Measurements from ENCODE around the gene KCNK4. TPM values are rescaled to one million over a fixed set of nuclear protein-coding genes. Genes with fewer than 3 reads are reported as not detected.

KCNK4 gene
- polyA plus RNA-seq, 1 donor from 2014 or later = 1.0 TPM

- TF ChIP-seq MXI1 (conservative IDR thresholded peaks at IDR 0.05; ENCODE audit: poor library complexity, severe bottlenecking) = no peak
- no peak for TF ChIP-seq EZH2 (IDR thresholded peaks at IDR 0.05; ENCODE audit: borderline replicate concordance, insufficient read depth, low read length, poor library complexity, severe bottlenecking)
Measured at GRCh38 chr11:64337538-64338249, 46.6 kb downstream of the KCNK4 start (continued).

GRCh38 chr11:64338716-64339115, 47.6 kb downstream of the KCNK4 start:
- no peak overlapping the region for H3K27ac ChIP-seq (ENCODE audit: low read length)
- H3F3A ChIP-seq (ENCODE audit: insufficient read depth, low read length, poor library complexity, severe bottlenecking) = no peaks in the 10 kb centered on the region
- no peaks in the 10 kb centered on the region for H3K9me2 ChIP-seq (ENCODE audit: insufficient read depth, low read length)
- H2AFZ ChIP-seq (ENCODE audit: low read depth, low read length) = no peak overlapping the region
- no peak overlapping the region for H3K4me2 ChIP-seq (ENCODE audit: low read length)
- H4K20me1 ChIP-seq (ENCODE audit: insufficient read depth) = no peaks in the 10 kb centered on the region
- TF ChIP-seq REST (IDR thresholded peaks at IDR 0.05; ENCODE audit: borderline replicate concordance) (no peak), SMC3 (conservative IDR thresholded peaks at IDR 0.05; ENCODE audit: poor library complexity) (no peak), CTCF (IDR thresholded peaks at IDR 0.05; ENCODE audit: poor library complexity, severe bottlenecking) (no peak), RAD21 (conservative IDR thresholded peaks at IDR 0.05) (no peak), TAF1 (IDR thresholded peaks at IDR 0.05; ENCODE audit: low read depth) (no peak), MXI1 (conservative IDR thresholded peaks at IDR 0.05; ENCODE audit: poor library complexity, severe bottlenecking) (no peak), POLR2AphosphoS5 (IDR thresholded peaks at IDR 0.05) (no peak), EP300 (conservative IDR thresholded peaks at IDR 0.05; ENCODE audit: poor library complexity, severe bottlenecking) (no peak), EZH2 (IDR thresholded peaks at IDR 0.05; ENCODE audit: borderline replicate concordance, insufficient read depth, low read length, poor library complexity, severe bottlenecking) (no peak)
- H3K36me3 ChIP-seq (ENCODE audit: insufficient read depth, low read length) = no peaks in the 10 kb centered on the region
- no peak overlapping the region for H3K4me3 ChIP-seq (ENCODE audit: low read length)
- no peak overlapping the region for H3K9ac ChIP-seq (ENCODE audit: low read length)
- no peaks in the 10 kb centered on the region for H3K9me3 ChIP-seq (ENCODE audit: low read length)
- no peaks in the 10 kb centered on the region for H3K79me2 ChIP-seq (replicated peaks; ENCODE audit: insufficient read depth, low read length)
- no peaks in the 10 kb centered on the region for H3K27me3 ChIP-seq (ENCODE audit: insufficient read depth, low read depth, low read length)

- no peaks in the 10 kb centered on the region for H4K20me1 ChIP-seq (ENCODE audit: insufficient read depth)
- no peaks in the 10 kb centered on the region for H3K9me3 ChIP-seq (ENCODE audit: low read length)
- no peaks in the 10 kb centered on the region for H3K9me2 ChIP-seq (ENCODE audit: insufficient read depth, low read length)
- no peak overlapping the region for H2AFZ ChIP-seq (ENCODE audit: low read depth, low read length)
- no peak overlapping the region for H3K4me2 ChIP-seq (ENCODE audit: low read length)
- no peaks in the 10 kb centered on the region for H3F3A ChIP-seq (ENCODE audit: insufficient read depth, low read length, poor library complexity, severe bottlenecking)
- no peak overlapping the region for H3K4me3 ChIP-seq (ENCODE audit: low read length)
- H3K27ac ChIP-seq (ENCODE audit: low read length) = no peak overlapping the region
- TF ChIP-seq RAD21 (conservative IDR thresholded peaks at IDR 0.05) = no peak
- no peak for TF ChIP-seq POLR2AphosphoS5 (IDR thresholded peaks at IDR 0.05)
- no peak for TF ChIP-seq CTCF (IDR thresholded peaks at IDR 0.05; ENCODE audit: poor library complexity, severe bottlenecking)
- no peak for TF ChIP-seq EZH2 (IDR thresholded peaks at IDR 0.05; ENCODE audit: borderline replicate concordance, insufficient read depth, low read length, poor library complexity, severe bottlenecking)
- no peak for TF ChIP-seq EP300 (conservative IDR thresholded peaks at IDR 0.05; ENCODE audit: poor library complexity, severe bottlenecking)
- TF ChIP-seq MXI1 (conservative IDR thresholded peaks at IDR 0.05; ENCODE audit: poor library complexity, severe bottlenecking) = no peak
- TF ChIP-seq TAF1 (IDR thresholded peaks at IDR 0.05; ENCODE audit: low read depth) = no peak
- no peak for TF ChIP-seq SMC3 (conservative IDR thresholded peaks at IDR 0.05; ENCODE audit: poor library complexity)
- TF ChIP-seq REST (IDR thresholded peaks at IDR 0.05; ENCODE audit: borderline replicate concordance) = no peak
- H3K27me3 ChIP-seq (ENCODE audit: insufficient read depth, low read depth, low read length) = no peaks in the 10 kb centered on the region
- H3K36me3 ChIP-seq (ENCODE audit: insufficient read depth, low read length) = no peaks in the 10 kb centered on the region
- H3K79me2 ChIP-seq (replicated peaks; ENCODE audit: insufficient read depth, low read length) = no peaks in the 10 kb centered on the region
- no peak overlapping the region for H3K9ac ChIP-seq (ENCODE audit: low read length)
Measured at GRCh38 chr11:64339286-64339685, 48.2 kb downstream of the KCNK4 start.

Measured in neural cell (in vitro differentiated cells).